Activated naive CD4-positive, alpha-beta T cell treated with anti-CD3 and anti-CD28 coated beads, Interleukin-2, amount 50 U/mL, for 24 hours (primary cell): ENCODE measurements around the gene SLC29A3.
"Not testable (repeated sequence)": the region's sequence is repeated elsewhere in the genome, so short reads cannot be mapped to it uniquely, and the experiment has no call there.

Source experiments
- H3K27ac Mint-ChIP-seq: one replicate; pipeline ENCODE4 v1.8.0; 2021; ENCODE audit warnings: mild to moderate bottlenecking, mixed read lengths
- H3K27me3 Mint-ChIP-seq: one replicate; pipeline ENCODE4 v1.8.0; 2021; ENCODE audit warnings: mixed read lengths
- H3K36me3 Mint-ChIP-seq: one replicate; pipeline ENCODE4 v1.8.0; 2021; ENCODE audit warnings: mixed read lengths
- H3K4me1 Mint-ChIP-seq: one replicate; pipeline ENCODE4 v1.8.0; 2021; ENCODE audit warnings: mixed read lengths
- H3K4me3 Mint-ChIP-seq: one replicate; pipeline ENCODE4 v1.8.0; 2021; ENCODE audit warnings: mild to moderate bottlenecking, mixed read lengths
- H3K9me3 Mint-ChIP-seq: one replicate; pipeline ENCODE4 v1.8.0; 2021; ENCODE audit warnings: mixed read lengths

SLC29A3 gene

DNA sequence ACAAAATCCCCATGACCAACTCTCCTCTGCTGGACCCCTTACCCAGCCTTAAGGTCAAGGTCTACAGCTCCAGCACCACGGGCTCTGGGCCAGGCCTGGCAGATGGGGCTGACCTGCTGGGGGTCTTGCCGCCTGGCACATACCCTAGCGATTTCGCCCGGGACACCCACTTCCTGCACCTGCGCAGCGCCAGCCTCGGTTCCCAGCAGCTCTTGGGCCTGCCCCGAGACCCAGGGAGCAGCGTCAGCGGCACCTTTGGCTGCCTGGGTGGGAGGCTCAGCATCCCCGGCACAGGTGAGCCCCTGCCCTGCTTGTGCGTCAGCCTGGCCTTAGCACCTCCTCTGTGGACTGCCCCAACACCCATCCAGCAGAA, 27.5 kb upstream of the SLC29A3 start:
- no peaks in the 10 kb centered on the region for H3K36me3 Mint-ChIP-seq
- no peak overlapping the region for H3K4me3 Mint-ChIP-seq
- H3K27me3 Mint-ChIP-seq: peaks cover 2% of the 10 kb centered on the region
- H3K9me3 Mint-ChIP-seq: no peaks in the 10 kb centered on the region
- no peak overlapping the region for H3K27ac Mint-ChIP-seq
- H3K4me1 Mint-ChIP-seq: no peaks in the 10 kb centered on the region

DNA sequence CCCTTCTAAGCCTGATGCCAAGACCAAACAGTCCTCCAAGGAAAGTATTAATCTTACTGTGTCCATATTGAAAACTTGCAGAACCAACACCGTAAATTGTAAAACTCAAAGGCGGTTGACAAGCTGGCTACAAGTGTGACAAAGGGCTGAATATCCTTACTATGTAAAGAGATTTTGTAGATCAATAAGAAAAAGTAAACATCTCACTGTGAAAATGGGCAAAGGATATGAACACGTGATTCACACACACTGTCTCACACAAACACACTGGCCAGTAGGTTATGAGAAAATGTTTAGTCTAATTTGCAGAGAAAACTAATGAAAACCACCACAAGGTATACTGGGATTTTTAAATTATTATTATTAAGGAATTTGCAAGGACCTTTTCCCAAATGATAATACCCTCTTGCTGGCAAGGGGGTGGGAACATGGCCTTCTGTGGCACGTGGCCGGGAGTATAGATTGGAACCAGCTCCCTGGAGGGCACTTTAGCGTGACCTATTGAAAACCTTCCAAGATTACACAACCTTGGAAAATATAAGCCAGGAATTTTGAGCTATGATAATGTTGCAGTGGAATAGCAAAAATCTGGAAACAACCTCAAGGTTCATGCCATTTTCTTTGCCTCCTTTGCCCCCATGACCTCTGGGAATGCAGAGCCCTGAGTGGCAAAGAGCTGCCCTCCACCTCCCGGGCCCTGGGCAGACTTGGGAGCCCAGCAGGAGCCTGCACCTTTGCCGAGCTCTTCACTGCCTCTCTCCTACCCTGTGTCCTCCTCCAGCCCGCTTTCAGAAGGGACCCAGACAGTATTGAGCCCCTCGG, 26.2 kb upstream of the SLC29A3 start:
- Mint-ChIP-seq H3K27ac (no peak overlapping the region), H3K4me1 (no peaks in the 10 kb centered on the region), H3K9me3 (no peaks in the 10 kb centered on the region), H3K27me3 (peaks cover 2% of the 10 kb centered on the region), H3K36me3 (no peaks in the 10 kb centered on the region), H3K4me3 (no peak overlapping the region)

DNA sequence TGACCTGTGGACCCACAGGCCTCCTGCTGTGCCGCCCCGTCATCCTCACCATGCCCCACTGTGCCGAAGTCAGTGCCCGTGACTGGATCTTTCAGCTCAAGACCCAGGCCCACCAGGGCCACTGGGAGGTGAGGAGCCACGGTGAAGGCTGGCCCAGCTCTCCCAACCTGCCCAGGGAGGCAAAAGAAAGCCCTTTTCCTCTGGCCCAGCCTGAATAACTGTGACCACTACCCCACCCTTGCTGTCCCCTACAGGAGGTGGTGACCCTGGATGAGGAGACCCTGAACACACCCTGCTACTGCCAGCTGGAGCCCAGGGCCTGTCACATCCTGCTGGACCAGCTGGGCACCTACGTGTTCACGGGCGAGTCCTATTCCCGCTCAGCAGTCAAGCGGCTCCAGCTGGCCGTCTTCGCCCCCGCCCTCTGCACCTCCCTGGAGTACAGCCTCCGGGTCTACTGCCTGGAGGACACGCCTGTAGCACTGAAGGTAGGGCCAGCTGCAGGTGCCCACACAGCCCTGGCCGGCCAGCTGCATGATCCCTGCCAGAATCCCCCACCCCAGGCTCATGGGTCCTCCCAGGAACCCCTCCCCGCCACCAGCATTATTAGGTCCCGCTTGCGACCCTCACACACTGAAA, 25.5 kb upstream of the SLC29A3 start:
- H3K4me3 Mint-ChIP-seq: no peak overlapping the region
- no peaks in the 10 kb centered on the region for H3K27me3 Mint-ChIP-seq
- H3K4me1 Mint-ChIP-seq: no peaks in the 10 kb centered on the region
- H3K36me3 Mint-ChIP-seq: no peaks in the 10 kb centered on the region
- no peak overlapping the region for H3K27ac Mint-ChIP-seq
- no peaks in the 10 kb centered on the region for H3K9me3 Mint-ChIP-seq

DNA sequence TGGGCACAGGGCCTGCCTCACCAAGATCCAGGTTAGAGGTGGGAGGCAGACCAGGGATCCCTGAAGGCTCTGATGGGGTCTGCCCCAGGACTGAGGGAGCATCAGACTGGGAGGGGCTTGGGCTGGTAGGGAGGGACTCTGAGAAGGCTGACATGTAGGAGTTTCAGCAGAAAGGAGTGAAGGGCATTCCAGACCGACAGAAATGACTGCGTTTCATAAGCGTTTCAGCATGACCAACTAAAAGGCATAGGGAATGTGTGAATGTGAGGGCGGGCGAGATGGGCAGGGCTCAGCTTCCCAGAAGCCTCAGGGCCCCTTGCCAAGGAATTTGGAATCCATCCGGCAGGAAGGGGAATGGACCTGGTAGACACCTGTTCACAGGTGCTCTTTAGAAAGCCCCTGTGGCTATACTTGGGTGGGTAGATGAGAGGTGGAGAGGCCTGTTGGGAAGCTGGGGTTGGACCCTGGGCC, 24.9 kb upstream of the SLC29A3 start:
- no peak overlapping the region for H3K27ac Mint-ChIP-seq
- no peaks in the 10 kb centered on the region for H3K4me1 Mint-ChIP-seq
- H3K36me3 Mint-ChIP-seq: no peaks in the 10 kb centered on the region
- no peaks in the 10 kb centered on the region for H3K27me3 Mint-ChIP-seq
- no peak overlapping the region for H3K4me3 Mint-ChIP-seq
- H3K9me3 Mint-ChIP-seq: no peaks in the 10 kb centered on the region

DNA sequence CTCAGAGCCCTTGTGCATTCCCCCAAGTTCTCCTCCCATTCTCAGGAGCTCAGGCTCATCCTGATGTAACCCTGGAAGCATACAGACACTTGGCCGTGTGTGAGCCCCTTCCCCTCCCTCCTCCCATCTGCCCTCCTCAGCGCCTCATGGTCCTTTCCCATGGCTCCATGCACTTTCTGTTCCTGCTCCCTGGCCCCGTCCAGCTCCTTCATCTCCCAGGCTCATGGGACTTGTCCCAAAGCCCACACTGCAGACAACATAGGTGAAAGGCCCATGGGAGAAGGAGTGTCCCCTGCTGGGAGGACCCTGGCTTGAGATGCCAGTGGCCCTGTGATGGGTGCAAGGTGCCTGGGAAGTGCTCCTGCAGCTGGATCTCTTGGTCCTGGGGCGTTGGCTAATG, 24.2 kb upstream of the SLC29A3 start:
- H3K27ac Mint-ChIP-seq: no peak overlapping the region
- H3K4me1 Mint-ChIP-seq: peaks cover 6% of the 10 kb centered on the region
- H3K36me3 Mint-ChIP-seq: no peaks in the 10 kb centered on the region
- no peaks in the 10 kb centered on the region for H3K27me3 Mint-ChIP-seq
- H3K4me3 Mint-ChIP-seq: no peak overlapping the region
- H3K9me3 Mint-ChIP-seq: no peaks in the 10 kb centered on the region

DNA sequence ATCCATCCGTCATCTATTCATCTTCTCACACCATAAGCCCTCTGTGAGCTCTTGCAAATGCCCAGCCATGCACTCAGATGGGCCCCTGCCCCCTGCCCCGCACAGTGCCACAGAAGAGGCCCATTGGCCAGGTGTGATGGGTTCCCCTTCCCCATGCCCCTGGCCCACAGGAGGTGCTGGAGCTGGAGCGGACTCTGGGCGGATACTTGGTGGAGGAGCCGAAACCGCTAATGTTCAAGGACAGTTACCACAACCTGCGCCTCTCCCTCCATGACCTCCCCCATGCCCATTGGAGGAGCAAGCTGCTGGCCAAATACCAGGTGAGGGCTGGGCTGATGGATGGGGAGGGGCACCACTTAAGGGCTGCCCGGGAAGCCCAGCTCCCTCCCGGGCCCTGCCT, 23.4 kb upstream of the SLC29A3 start:
- Mint-ChIP-seq H3K27me3 (no peaks in the 10 kb centered on the region), H3K27ac (no peak overlapping the region), H3K9me3 (no peaks in the 10 kb centered on the region), H3K4me3 (no peak overlapping the region), H3K36me3 (no peaks in the 10 kb centered on the region), H3K4me1 (peaks cover 7% of the 10 kb centered on the region)

DNA sequence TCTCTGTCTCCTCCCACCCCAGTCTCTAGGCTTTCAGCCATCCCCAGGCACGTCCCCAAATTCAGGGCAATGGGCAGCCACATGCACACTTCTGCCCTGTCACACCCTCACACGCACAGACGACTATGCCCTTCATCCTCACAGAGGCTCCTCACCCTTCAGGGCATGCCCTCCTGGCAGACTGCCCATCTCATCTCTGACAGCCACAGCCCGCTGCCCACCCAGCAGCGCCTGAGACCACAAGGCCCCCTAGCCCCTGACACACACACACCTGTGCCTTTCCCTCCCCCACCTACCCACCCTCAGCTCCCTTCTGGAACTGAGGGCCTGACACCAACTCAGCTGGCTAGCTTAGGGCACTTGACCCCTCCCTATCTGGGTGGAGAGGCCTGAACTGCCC, 23.0 kb upstream of the SLC29A3 start:
- Mint-ChIP-seq H3K4me3 (no peak overlapping the region), H3K4me1 (peaks cover 7% of the 10 kb centered on the region), H3K27ac (no peak overlapping the region), H3K27me3 (no peaks in the 10 kb centered on the region), H3K36me3 (no peaks in the 10 kb centered on the region), H3K9me3 (no peaks in the 10 kb centered on the region)

DNA sequence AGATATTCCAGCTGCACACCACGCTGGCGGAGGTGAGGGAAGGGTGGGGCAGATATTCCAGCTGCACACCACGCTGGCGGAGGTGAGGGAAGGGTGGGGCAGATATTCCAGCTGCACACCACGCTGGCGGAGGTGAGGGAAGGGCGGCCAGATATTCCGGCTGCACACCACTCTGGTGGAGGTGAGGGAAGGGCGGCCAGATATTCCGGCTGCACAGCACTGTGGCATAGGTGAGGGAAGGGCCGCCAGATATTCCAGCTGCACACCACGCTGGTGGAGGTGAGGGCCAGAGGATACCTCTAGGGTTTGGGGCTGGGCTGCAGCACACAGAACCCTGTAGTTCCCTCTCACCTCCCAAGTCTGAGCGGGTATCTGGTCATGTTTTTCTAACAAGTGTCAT, 22.2 kb upstream of the SLC29A3 start:
- not testable (repeated sequence) for H3K9me3 Mint-ChIP-seq, H3K4me3 Mint-ChIP-seq, H3K36me3 Mint-ChIP-seq, H3K27ac Mint-ChIP-seq, H3K4me1 Mint-ChIP-seq, H3K27me3 Mint-ChIP-seq

DNA sequence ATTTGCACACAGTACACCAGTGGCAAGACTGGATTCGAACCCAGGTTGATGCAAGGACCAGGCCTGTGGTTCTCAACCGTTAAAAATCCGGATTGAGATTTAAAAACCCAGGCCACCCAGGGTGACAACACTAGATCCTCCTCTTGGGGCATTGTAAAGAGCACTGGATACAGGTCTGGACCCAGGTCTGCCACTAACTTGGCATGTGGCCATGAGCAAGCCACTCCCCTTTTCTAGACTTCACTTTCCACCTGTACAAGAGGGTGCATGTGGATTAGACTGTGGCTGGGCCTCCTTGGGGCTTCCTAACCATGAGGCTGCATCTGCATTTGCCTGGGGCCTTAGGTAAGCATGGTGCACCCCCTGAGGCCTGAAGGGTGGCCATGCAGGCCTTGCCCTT, 21.7 kb upstream of the SLC29A3 start:
- no peak overlapping the region for H3K4me3 Mint-ChIP-seq
- H3K36me3 Mint-ChIP-seq: no peaks in the 10 kb centered on the region
- no peaks in the 10 kb centered on the region for H3K27me3 Mint-ChIP-seq
- H3K27ac Mint-ChIP-seq: no peak overlapping the region
- H3K4me1 Mint-ChIP-seq: peaks cover 7% of the 10 kb centered on the region
- no peaks in the 10 kb centered on the region for H3K9me3 Mint-ChIP-seq

DNA sequence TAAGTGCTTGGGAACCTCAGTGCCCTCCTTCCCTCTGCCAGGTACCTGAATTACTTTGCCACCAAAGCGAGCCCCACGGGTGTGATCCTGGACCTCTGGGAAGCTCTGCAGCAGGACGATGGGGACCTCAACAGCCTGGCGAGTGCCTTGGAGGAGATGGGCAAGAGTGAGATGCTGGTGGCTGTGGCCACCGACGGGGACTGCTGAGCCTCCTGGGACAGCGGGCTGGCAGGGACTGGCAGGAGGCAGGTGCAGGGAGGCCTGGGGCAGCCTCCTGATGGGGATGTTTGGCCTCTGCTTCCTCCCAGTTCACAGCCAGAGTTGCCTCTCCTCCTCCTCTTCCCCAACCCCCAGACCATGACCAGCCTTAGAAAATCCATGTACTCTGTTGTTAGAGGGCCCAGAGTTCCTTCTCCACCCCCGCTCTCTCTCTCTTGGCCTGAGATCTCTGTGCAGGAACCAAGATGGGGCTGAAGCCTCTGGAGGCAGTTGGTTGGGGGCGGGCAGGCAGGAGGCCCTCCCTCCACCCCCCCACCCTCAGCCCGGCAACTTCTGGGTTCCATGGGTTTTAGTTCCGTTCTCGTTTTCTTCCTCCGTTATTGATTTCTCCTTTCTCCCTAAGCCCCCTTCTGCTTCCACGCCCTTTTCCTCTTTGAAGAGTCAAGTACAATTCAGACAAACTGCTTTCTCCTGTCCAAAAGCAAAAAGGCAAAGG, 19.8 kb upstream of the SLC29A3 start:
- Mint-ChIP-seq H3K4me1 (peaks cover 7% of the 10 kb centered on the region), H3K9me3 (no peaks in the 10 kb centered on the region), H3K36me3 (no peaks in the 10 kb centered on the region), H3K4me3 (no peak overlapping the region), H3K27me3 (no peaks in the 10 kb centered on the region), H3K27ac (no peak overlapping the region)

DNA sequence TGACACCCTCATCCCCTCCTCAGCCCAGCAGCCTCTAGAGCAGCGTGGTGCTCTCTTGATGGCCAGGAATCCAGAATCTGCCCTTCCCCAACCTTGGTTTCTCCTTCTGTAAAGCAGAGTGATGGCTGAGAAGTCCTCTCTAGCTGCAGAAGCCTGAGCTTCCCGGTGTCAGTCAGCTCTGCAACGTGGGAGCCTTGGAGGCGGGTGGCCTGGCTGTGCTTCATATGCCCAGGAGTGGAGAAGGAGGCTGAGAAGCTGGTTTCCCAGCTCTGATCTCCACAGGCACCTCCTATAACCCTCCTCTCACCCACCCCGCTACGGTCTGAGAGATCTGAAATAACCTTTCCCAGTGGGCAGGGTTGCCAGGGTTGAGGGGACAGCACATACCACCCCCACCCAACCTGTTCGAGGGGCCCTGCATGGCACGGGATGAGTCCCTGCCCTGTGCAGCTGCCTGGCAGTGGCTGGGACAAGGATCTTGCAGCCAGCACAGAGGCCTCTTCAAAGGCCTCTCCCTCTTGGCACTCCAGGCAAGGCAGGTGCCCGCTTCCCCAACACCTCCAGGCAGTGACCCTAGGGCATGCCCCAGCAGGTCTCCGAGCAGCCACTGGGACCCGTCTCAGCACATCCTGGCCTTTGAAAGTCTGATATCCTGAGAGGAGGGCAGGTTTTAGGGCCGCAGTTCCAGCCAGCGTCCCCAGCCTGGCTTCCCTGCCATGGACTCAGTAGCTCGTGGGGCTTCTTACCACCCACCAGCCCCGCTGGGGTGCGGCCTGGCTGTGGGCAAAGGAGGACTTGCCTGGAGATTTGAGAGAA, 18.3 kb upstream of the SLC29A3 start:
- Mint-ChIP-seq H3K27ac (no peak overlapping the region), H3K27me3 (no peaks in the 10 kb centered on the region), H3K9me3 (no peaks in the 10 kb centered on the region), H3K36me3 (no peaks in the 10 kb centered on the region), H3K4me3 (no peak overlapping the region), H3K4me1 (peaks cover 7% of the 10 kb centered on the region)

DNA sequence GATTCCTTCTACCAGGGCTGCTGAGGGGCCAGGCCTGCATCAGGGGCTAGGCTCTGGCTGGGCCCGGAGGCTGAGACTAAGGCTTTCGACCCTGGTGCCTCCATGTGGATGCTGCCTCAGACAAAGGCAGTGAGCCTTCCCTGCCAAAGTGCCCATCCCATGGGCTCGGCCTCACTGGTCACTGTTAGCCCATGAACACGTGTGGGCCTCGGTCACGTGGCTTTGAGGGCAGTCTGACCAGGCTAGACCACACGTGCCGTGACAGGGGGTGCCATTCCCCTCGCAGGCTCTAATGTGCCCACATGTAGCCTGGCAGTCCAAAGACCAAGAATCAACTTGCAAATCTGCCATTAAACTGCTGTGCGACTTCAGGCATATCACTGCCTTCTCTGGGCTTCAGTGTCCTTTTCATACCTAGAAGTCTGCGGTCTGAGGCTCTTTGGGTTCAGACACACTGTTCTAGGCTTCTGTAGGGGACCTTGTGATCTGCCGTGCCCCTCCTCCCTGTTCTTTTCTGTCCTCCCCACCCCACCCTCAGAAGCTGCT, 17.6 kb upstream of the SLC29A3 start:
- H3K27ac Mint-ChIP-seq: no peak overlapping the region
- no peak overlapping the region for H3K4me3 Mint-ChIP-seq
- no peaks in the 10 kb centered on the region for H3K9me3 Mint-ChIP-seq
- H3K36me3 Mint-ChIP-seq: no peaks in the 10 kb centered on the region
- peaks cover 7% of the 10 kb centered on the region for H3K4me1 Mint-ChIP-seq
- no peaks in the 10 kb centered on the region for H3K27me3 Mint-ChIP-seq

DNA sequence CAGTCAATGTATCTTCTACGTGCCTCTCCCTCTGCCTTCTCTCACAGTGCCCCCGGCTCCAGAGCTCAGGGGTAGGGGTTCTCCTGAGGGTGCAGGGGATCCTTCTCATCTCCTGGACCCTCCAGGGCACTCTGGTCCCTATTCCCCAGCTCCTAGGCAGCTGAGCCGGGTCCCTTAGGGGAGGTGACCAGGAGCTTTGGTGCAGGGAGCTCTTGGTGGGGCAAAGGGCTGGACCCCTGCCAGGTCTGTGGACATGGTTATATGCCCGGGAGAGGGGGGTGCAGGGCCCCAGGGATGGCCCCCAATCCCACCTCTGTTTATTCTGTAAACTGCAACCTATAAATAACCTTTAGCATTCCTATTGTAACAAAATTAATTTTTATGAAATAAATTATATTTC, 16.6 kb upstream of the SLC29A3 start:
- H3K27ac Mint-ChIP-seq: no peak overlapping the region
- H3K4me3 Mint-ChIP-seq: no peak overlapping the region
- H3K9me3 Mint-ChIP-seq: no peaks in the 10 kb centered on the region
- no peaks in the 10 kb centered on the region for H3K36me3 Mint-ChIP-seq
- no peaks in the 10 kb centered on the region for H3K27me3 Mint-ChIP-seq
- peaks cover 7% of the 10 kb centered on the region for H3K4me1 Mint-ChIP-seq

DNA sequence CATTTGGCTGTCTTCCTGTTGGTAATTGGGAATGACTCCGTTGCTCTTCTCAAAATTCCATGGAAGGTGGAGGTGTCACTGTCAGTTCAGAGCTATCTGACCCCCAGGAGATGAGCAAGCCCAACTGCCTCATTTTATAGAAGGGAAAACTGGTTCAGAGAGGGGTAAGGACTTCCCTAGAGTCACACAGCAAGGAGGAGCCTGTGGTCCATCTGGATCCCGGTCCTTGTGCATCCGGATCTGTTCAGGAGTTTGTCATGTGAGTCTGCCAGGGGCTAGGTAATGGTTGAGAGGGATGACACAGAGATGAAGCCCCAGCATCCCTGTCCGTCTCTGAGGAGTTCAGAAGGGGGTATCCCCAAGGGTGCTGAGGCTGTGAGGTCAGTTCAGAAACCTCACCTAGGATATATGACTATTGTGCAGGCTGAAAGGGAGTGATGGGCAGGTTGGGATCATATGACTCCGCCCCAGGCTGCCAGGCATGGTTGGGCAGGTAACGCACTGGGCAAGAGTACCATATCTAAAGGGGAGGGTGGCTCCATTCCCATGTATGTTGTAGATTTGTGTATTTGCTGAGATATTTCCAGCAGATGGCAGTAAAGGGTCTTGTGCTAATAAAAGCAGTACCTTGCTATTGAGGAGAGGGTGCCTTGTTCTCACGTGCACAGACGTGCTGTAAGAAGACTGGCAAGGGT, 16.0 kb upstream of the SLC29A3 start:
- Mint-ChIP-seq H3K4me1 (peaks cover 7% of the 10 kb centered on the region), H3K27ac (no peak overlapping the region), H3K4me3 (no peak overlapping the region), H3K9me3 (no peaks in the 10 kb centered on the region), H3K36me3 (no peaks in the 10 kb centered on the region), H3K27me3 (no peaks in the 10 kb centered on the region)

DNA sequence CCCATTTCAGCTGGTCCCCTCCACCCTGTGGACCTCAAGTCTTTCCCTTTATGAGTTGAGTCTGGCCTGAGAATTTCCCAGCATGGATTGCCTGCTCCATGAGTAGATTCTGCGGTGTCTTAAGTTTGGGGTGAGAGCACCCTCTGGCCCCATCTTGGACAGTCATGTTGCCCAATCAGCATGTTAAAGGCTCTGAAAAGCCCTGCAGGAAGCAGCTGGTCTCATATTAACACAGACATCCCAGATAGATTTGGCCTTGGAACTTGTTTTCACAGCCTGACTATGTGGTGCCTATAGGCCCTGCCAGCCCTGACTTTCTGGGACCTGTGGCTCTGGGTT, 15.5 kb upstream of the SLC29A3 start:
- peaks cover 7% of the 10 kb centered on the region for H3K4me1 Mint-ChIP-seq

More for the DNA sequence above, 15.5 kb upstream of the SLC29A3 start:
- no peak overlapping the region for H3K27ac Mint-ChIP-seq
- H3K36me3 Mint-ChIP-seq: no peaks in the 10 kb centered on the region
- H3K27me3 Mint-ChIP-seq: no peaks in the 10 kb centered on the region
- no peak overlapping the region for H3K4me3 Mint-ChIP-seq
- no peaks in the 10 kb centered on the region for H3K9me3 Mint-ChIP-seq
